Thyroid gland (tissue), 4 donors: ENCODE results near the gene KCNMA1. TPM values are rescaled to one million over a fixed set of nuclear protein-coding genes. Genes with fewer than 3 reads are reported as not detected.

Experiments
- DNase-seq, 2 donors: peaks; one replicate each; pipeline ENCODE4 v3.0.0-alpha.2; 2019
- H3K27ac ChIP-seq, 3 donors: fragments of 200-600 bp; sonication (generic); 1 replicate in 2 of 3; 2 replicates in 1 of 3; pipeline ENCODE4 v1.5.1; 2016 to 2019; ENCODE audit warnings: mild to moderate bottlenecking in 1 of 3, moderate library complexity in 1 of 3
- H3K27me3 ChIP-seq: fragments of 200-600 bp; sonication (generic); one replicate; pipeline ENCODE4 v1.5.1; 2019
- H3K36me3 ChIP-seq, 2 donors: fragments of 200-600 bp; sonication (generic); one replicate each; pipeline ENCODE4 v1.5.1; 2016 to 2019
- H3K4me1 ChIP-seq, 2 donors: fragments of 200-600 bp; sonication (generic); one replicate each; pipeline ENCODE4 v1.5.1; 2017 to 2019
- H3K4me3 ChIP-seq, 3 donors: fragments of 200-600 bp; sonication (generic); replicated peaks in 1 of 3; 1 replicate in 2 of 3; 2 replicates in 1 of 3; pipeline ENCODE4 v1.5.1; 2016; ENCODE audit warnings: mild to moderate bottlenecking in 1 of 3
- H3K9me3 ChIP-seq: fragments of 200-600 bp; sonication (generic); one replicate; pipeline ENCODE4 v1.5.1; 2017
- CTCF ChIP-seq, 6 experiments: fragments of 200-600 bp in 3 of 6; fragments of 450-650 bp in 3 of 6; sonication (generic) in 3 of 6; IDR thresholded peaks; one replicate each; pipeline ENCODE4 v1.5.1; 2016 to 2019; ENCODE audit warnings: antibody characterized with exemption in 6 of 6, mild to moderate bottlenecking in 2 of 6, inconsistent platforms in 1 of 6, moderate library complexity in 1 of 6
- POLR2A ChIP-seq, 2 donors: fragments of 450-650 bp; IDR thresholded peaks; one replicate each; pipeline ENCODE4 v1.6.1; 2017; ENCODE audit warnings: antibody characterized with exemption in 2 of 2, mild to moderate bottlenecking in 2 of 2, moderate library complexity in 1 of 2
- WGBS, 2 donors: methylation state at CpG; one replicate each; pipeline ENCODE4 v1.1.5; 2017; 5-methylcytosine and 5-hydroxymethylcytosine counted together
- intact Hi-C: fragments of 100-400 bp; cut with DNase I; formaldehyde crosslinking; loops from one replicate; pipeline ENCODE4 v1.15.1; 2023
- total RNA-seq, 4 donors: library from RNA; depleted of rRNA; stranded (reverse); fragments of >200 nt; gene quantifications; one replicate each; pipeline ENCODE4 v1.2.3, GENCODE V29; 2016

Gene KCNMA1
- total RNA-seq, 4 donors from 2014 or later, result 2.5 to 5.1 (median 3.6) TPM

- intact Hi-C loops, result no loop called here
- no peak overlapping the region for H3K27ac ChIP-seq
These were observed 448.1 kb downstream of the KCNMA1 start for GRCh38 chr10:77189520-77189919.

GRCh38 chr10:77189075-77189474, 448.5 kb downstream of the KCNMA1 start:
- intact Hi-C loops, result no loop called here
- H3K4me1 ChIP-seq, result no peaks in the 10 kb centered on the region
- no peaks in the 10 kb centered on the region for H3K27me3 ChIP-seq
- no peaks in the 10 kb centered on the region for H3K36me3 ChIP-seq
- TF ChIP-seq POLR2A (IDR thresholded peaks at IDR 0.05) (no peak), CTCF (IDR thresholded peaks at IDR 0.05) (no peak)
- no peak overlapping the region for H3K27ac ChIP-seq
- H3K4me3 ChIP-seq, result no peak overlapping the region
- H3K9me3 ChIP-seq, result no peaks in the 10 kb centered on the region
- no peak for DNase-seq
- 96 to 98% methylated on average over 4 of the region's 4 CpGs for WGBS, 2 donors

More at GRCh38 chr10:77189520-77189919, 448.1 kb downstream of the KCNMA1 start:
- H3K4me3 ChIP-seq, result no peak overlapping the region
- 88 to 96% methylated on average over 4 of the region's 4 CpGs for WGBS, 2 donors
- no peaks in the 10 kb centered on the region for H3K36me3 ChIP-seq
- no peak for DNase-seq
- TF ChIP-seq CTCF (IDR thresholded peaks at IDR 0.05), result no peak
- no peak for TF ChIP-seq POLR2A (IDR thresholded peaks at IDR 0.05)
- no peaks in the 10 kb centered on the region for H3K4me1 ChIP-seq
- H3K27me3 ChIP-seq, result no peaks in the 10 kb centered on the region
- H3K9me3 ChIP-seq, result no peaks in the 10 kb centered on the region

GRCh38 chr10:77188521-77188920, 449.1 kb downstream of the KCNMA1 start:
- no peak for DNase-seq
- Histone ChIP-seq H3K36me3 (no peaks in the 10 kb centered on the region), H3K27me3 (no peaks in the 10 kb centered on the region), H3K27ac (no peak overlapping the region), H3K4me3 (no peak overlapping the region), H3K4me1 (no peaks in the 10 kb centered on the region), H3K9me3 (no peaks in the 10 kb centered on the region)
- TF ChIP-seq CTCF (IDR thresholded peaks at IDR 0.05), result no peak
- TF ChIP-seq POLR2A (IDR thresholded peaks at IDR 0.05), result no peak
- intact Hi-C loops, result no loop called here

- 45 to 60% methylated on average over 1 of the region's 1 CpG for WGBS, 2 donors
- Histone ChIP-seq H3K27ac (no peak overlapping the region), H3K4me3 (no peak overlapping the region), H3K27me3 (no peaks in the 10 kb centered on the region), H3K36me3 (no peaks in the 10 kb centered on the region), H3K9me3 (no peaks in the 10 kb centered on the region), H3K4me1 (peaks cover 2 to 4% of the 10 kb centered on the region in 2 donors)
- intact Hi-C loops, result no loop called here
- TF ChIP-seq POLR2A (IDR thresholded peaks at IDR 0.05) (no peak), CTCF (IDR thresholded peaks at IDR 0.05) (no peak)
- DNase-seq, result no peak
These were observed 449.6 kb downstream of the KCNMA1 start for GRCh38 chr10:77188000-77188395.

- intact Hi-C loops, result no loop called here
- 71% methylated on average over 9 of the region's 9 CpGs for WGBS, 2 donors
- Histone ChIP-seq H3K27ac (no peak overlapping the region), H3K9me3 (no peaks in the 10 kb centered on the region), H3K27me3 (no peaks in the 10 kb centered on the region), H3K36me3 (no peaks in the 10 kb centered on the region), H3K4me1 (peaks cover 7 to 9% of the 10 kb centered on the region in 2 donors), H3K4me3 (no peak overlapping the region)
- DNase-seq, result no peak
- TF ChIP-seq CTCF (IDR thresholded peaks at IDR 0.05) (no peak), POLR2A (IDR thresholded peaks at IDR 0.05) (no peak)
These were observed 450.1 kb downstream of the KCNMA1 start for GRCh38 chr10:77187376-77187999.
